Transverse colon (tissue), 4 donors: ENCODE results near the gene HOXA3. TPM values are rescaled to one million over a fixed set of nuclear protein-coding genes. Genes with fewer than 3 reads are reported as not detected.

Experiments used
- DNase-seq: peaks from one replicate; pipeline ENCODE4 v3.0.0-alpha.2; 2019
- H3K27ac ChIP-seq, 4 donors: fragments of 200-600 bp; sonication (generic); 2 replicates each; pipeline ENCODE4 v1.5.1; 2016 to 2018; ENCODE audit warnings: inconsistent platforms in 4 of 4
- H3K27me3 ChIP-seq: fragments of 200-600 bp; sonication (generic); 2 replicates; pipeline ENCODE4 v1.5.1; 2017; ENCODE audit warnings: inconsistent platforms
- H3K36me3 ChIP-seq, 4 donors: fragments of 200-600 bp; sonication (generic); 2 replicates each; pipeline ENCODE4 v1.5.1; 2017 to 2019; ENCODE audit warnings: inconsistent platforms in 4 of 4
- H3K4me1 ChIP-seq, 4 donors: fragments of 200-600 bp; sonication (generic); 2 replicates each; pipeline ENCODE4 v1.5.1; 2017 to 2020; ENCODE audit warnings: inconsistent platforms in 4 of 4
- H3K4me3 ChIP-seq, 4 donors: fragments of 200-600 bp; sonication (generic); 1 replicate in 1 of 4; 2 replicates in 3 of 4; pipeline versions ENCODE4 v1.5.1 to v1.6.1; 2017 to 2019; ENCODE audit warnings: inconsistent platforms in 4 of 4
- H3K9me3 ChIP-seq, 2 donors: fragments of 200-600 bp; sonication (generic); 2 replicates each; pipeline ENCODE4 v1.5.1; 2017 to 2019; ENCODE audit warnings: inconsistent platforms in 2 of 2
- CTCF ChIP-seq, 5 experiments: fragments of 200-600 bp in 3 of 5; fragments of 450-650 bp in 2 of 5; sonication (generic) in 3 of 5; IDR thresholded peaks; 1 replicate in 2 of 5; 2 replicates in 3 of 5; pipeline ENCODE4 v1.5.1; 2016 to 2017; ENCODE audit warnings: antibody characterized with exemption in 5 of 5, inconsistent platforms in 3 of 5, mild to moderate bottlenecking in 2 of 5, moderate library complexity in 1 of 5
- EP300 ChIP-seq: sonication (generic); formaldehyde crosslinking; IDR thresholded peaks from one replicate; pipeline ENCODE4 v1.6.1; 2017; ENCODE audit warnings: antibody characterized with exemption, low read depth
- POLR2A ChIP-seq: fragments of 450-650 bp; IDR thresholded peaks from one replicate; pipeline ENCODE4 v1.6.1; 2016; ENCODE audit warnings: antibody characterized with exemption, mild to moderate bottlenecking, moderate library complexity
- POLR2AphosphoS5 ChIP-seq, 3 donors: sonication (generic); formaldehyde crosslinking; IDR thresholded peaks; one replicate each; pipeline ENCODE4 v1.6.1; 2016; ENCODE audit warnings: antibody characterized with exemption in 3 of 3
- whole genome bisulfite sequencing, 2 donors: methylation state at CpG; one replicate each; pipeline ENCODE4 v1.1.5; 2018; ENCODE audit warnings: low coverage in 1 of 2; 5-methylcytosine and 5-hydroxymethylcytosine counted together
- in situ Hi-C, 4 donors: fragments of 200-750 bp; cut with MboI; loops; one replicate each; pipeline versions ENCODE4 v1.15.0 to v1.15.1; 2017; ENCODE audit warnings: low sequenced_read_pairs in 3 of 4, low pct_ligation_motif_present in 1 of 4, low pct_unique_long_range_greater_than_20kb in 1 of 4
- intact Hi-C: fragments of 100-400 bp; cut with DNase I; formaldehyde crosslinking; loops from one replicate; pipeline ENCODE4 v1.15.1; 2023; ENCODE audit warnings: low total_unique reads
- total RNA-seq, 4 donors: library from RNA; depleted of rRNA; stranded (reverse); fragments of >200 nt; gene quantifications; one replicate each; pipeline ENCODE4 v1.1.0, GENCODE V29; 2016

Gene HOXA3
- total RNA-seq, 4 donors from 2014 or later, result 14.1 to 27.3 (median 15.7) TPM

- 1% methylated on average over 39 of the region's 54 CpGs; no CpG with 5 or more reads in 1 of the 2 donors for WGBS, 2 donors
- intact Hi-C loops (loop anchor here (2.0 to 10.0 kb wide), 2 partner anchors 792 to 1306 kb away; no protein-coding TSS in a partner anchor), in situ Hi-C loops (loop anchor here in 3 of 4 donors (25.0 kb wide), 3 partner anchors 798 to 1298 kb away; no protein-coding TSS in a partner anchor)
- peak; percentile 27 for TF ChIP-seq POLR2A
- peak; percentile 100 for TF ChIP-seq CTCF (IDR thresholded peaks at IDR 0.05)
- TF ChIP-seq EP300, result no peak
- no peak for TF ChIP-seq POLR2AphosphoS5 (IDR thresholded peaks at IDR 0.05)
- H3K4me3 ChIP-seq, result peak overlapping the region; percentile 30 to 62 (median 48)
- no peaks in the 10 kb centered on the region for H3K36me3 ChIP-seq
- peaks cover 4 to 41% (median 19%) of the 10 kb centered on the region in 4 donors for H3K4me1 ChIP-seq
- peaks cover 18% of the 10 kb centered on the region for H3K27me3 ChIP-seq
- H3K27ac ChIP-seq, result peak overlapping the region; percentile 95 to 99 (median 98)
- no peaks in the 10 kb centered on the region for H3K9me3 ChIP-seq
- DNase-seq, result peak; percentile 94
Observed at GRCh38 chr7:27160546-27161213, 8.3 kb upstream of the HOXA3 start.

GRCh38 chr7:27160145-27160545 is 7.8 kb upstream of the HOXA3 start:
- TF ChIP-seq POLR2AphosphoS5 (IDR thresholded peaks at IDR 0.05) (no peak), CTCF (IDR thresholded peaks at IDR 0.05) (no peak), EP300 (no peak)
- Histone ChIP-seq H3K36me3 (no peaks in the 10 kb centered on the region), H3K27ac (peak overlapping the region; percentile 95 to 99 (median 98)), H3K9me3 (no peaks in the 10 kb centered on the region), H3K4me3 (peak overlapping the region in 3 of 4 donors; percentile 38 to 62 (median 58)), H3K4me1 (peaks cover 5 to 46% (median 24%) of the 10 kb centered on the region in 4 donors), H3K27me3 (peaks cover 24% of the 10 kb centered on the region)
- intact Hi-C loops (loop anchor here (2.0 to 10.0 kb wide), 2 partner anchors 791 to 1305 kb away; no protein-coding TSS in a partner anchor), in situ Hi-C loops (loop anchor here in 3 of 4 donors (25.0 kb wide), 3 partner anchors 798 to 1298 kb away; no protein-coding TSS in a partner anchor)
- 20 to 39% methylated on average over 1 to 23 of the region's 23 CpGs for WGBS, 2 donors
- peak; percentile 37 for DNase-seq

- WGBS, 2 donors, result 42 to 51% methylated on average over 15 to 27 of the region's 27 CpGs
- H3K27ac ChIP-seq, result peak overlapping the region; percentile 95 to 99 (median 98)
- in situ Hi-C loops (loop anchor here in 3 of 4 donors (5.0 to 25.0 kb wide), 5 partner anchors 787 to 1297 kb away; no protein-coding TSS in a partner anchor), intact Hi-C loops (loop anchor here (2.0 to 10.0 kb wide), 2 partner anchors 791 to 1305 kb away; no protein-coding TSS in a partner anchor)
- peaks cover 30% of the 10 kb centered on the region for H3K27me3 ChIP-seq
- H3K4me3 ChIP-seq, result peak overlapping the region in 3 of 4 donors; percentile 38 to 62 (median 58)
- H3K9me3 ChIP-seq, result no peaks in the 10 kb centered on the region
- TF ChIP-seq POLR2AphosphoS5 (IDR thresholded peaks at IDR 0.05) (peak in 1 of 3 donors; percentile 7), EP300 (no peak)
- no peaks in the 10 kb centered on the region for H3K36me3 ChIP-seq
- DNase-seq, result peak; percentile 19
- peaks cover 10 to 52% (median 30%) of the 10 kb centered on the region in 4 donors for H3K4me1 ChIP-seq
Observed at GRCh38 chr7:27159266-27160144, 7.1 kb upstream of the HOXA3 start.

- H3K27me3 ChIP-seq, result peaks cover 37% of the 10 kb centered on the region
- DNase-seq, result peak; percentile 33
- intact Hi-C loops (no loop called here), in situ Hi-C loops (loop anchor here in 3 of 4 donors (5.0 to 25.0 kb wide), 5 partner anchors 786 to 1296 kb away; no protein-coding TSS in a partner anchor)
- H3K27ac ChIP-seq, result peak overlapping the region; percentile 95 to 99 (median 98)
- 23 to 44% methylated on average over 21 to 34 of the region's 35 CpGs for WGBS, 2 donors
- no peaks in the 10 kb centered on the region for H3K9me3 ChIP-seq
- H3K36me3 ChIP-seq, result no peaks in the 10 kb centered on the region
- peak overlapping the region in 3 of 4 donors; percentile 52 to 60 (median 58) for H3K4me3 ChIP-seq
- no peak for TF ChIP-seq POLR2A
- TF ChIP-seq EP300, result no peak
- TF ChIP-seq POLR2AphosphoS5 (IDR thresholded peaks at IDR 0.05), result peak in 1 of 3 donors; percentile 16
- H3K4me1 ChIP-seq, result peaks cover 16 to 61% (median 38%) of the 10 kb centered on the region in 4 donors
Observed at GRCh38 chr7:27158436-27159265, 6.3 kb upstream of the HOXA3 start.
